Measurements from ENCODE around the gene ZBTB16. TPM values are rescaled to one million over a fixed set of nuclear protein-coding genes. Genes with fewer than 3 reads are reported as not detected.
A peak's percentile ranks its signal among the peaks of the same experiment; 100 is the strongest.

ZBTB16 gene
- polyA plus RNA-seq, 3 donors, result 4.1 to 12.3 (median 8.3) TPM

- no peaks in the 10 kb centered on the region for H3K9me3 ChIP-seq (replicated peaks in 1 of 2; ENCODE audit: control insufficient read depth in 1 of 2, insufficient read depth in 1 of 2, low read length in 2 of 2)
- no peak for DNase-seq
- 33% methylated on average over 4 of the region's 9 CpGs for WGBS (ENCODE audit: insufficient coverage)
- intact Hi-C loops (cut with micrococcal nuclease), result loop anchor here (5.0 kb wide), 2 partner anchors 75 to 85 kb away; no protein-coding TSS in a partner anchor
- Mint-ChIP-seq H3K36me3 (peaks cover 0 to 10% of the 10 kb centered on the region in 2 donors), H3K9me3 (peaks cover 0 to 2% (median 0%) of the 10 kb centered on the region in 7 donors), H3K27ac (peak overlapping the region in 1 of 7 donors; percentile 38), H3K4me3 (peak overlapping the region in 1 of 2 donors; percentile 82), H3K27me3 (ENCODE audit: low read depth in 3 of 3) (peaks cover 23 to 25% (median 24%) of the 10 kb centered on the region in 3 donors), H3K4me1 (peaks cover 85% of the 10 kb centered on the region)
- H4K20me1 ChIP-seq (ENCODE audit: insufficient read depth, low read length), result peaks cover 63% of the 10 kb centered on the region
- H3K27me3 ChIP-seq (ENCODE audit: control insufficient read depth in 2 of 2, insufficient read depth in 2 of 2, low read length in 2 of 2), result no peaks in the 10 kb centered on the region
- no peaks in the 10 kb centered on the region for H3K79me2 ChIP-seq (ENCODE audit: insufficient read depth, low read length)
- H3K4me2 ChIP-seq (replicated peaks; ENCODE audit: extremely low read depth, low read length, poor library complexity, severe bottlenecking), result peak overlapping the region; percentile 11
- H2AFZ ChIP-seq (ENCODE audit: insufficient read depth, low read depth, low read length, poor library complexity, severe bottlenecking), result no peak overlapping the region
- H3K4me1 ChIP-seq (ENCODE audit: control insufficient read depth in 1 of 2, insufficient read depth in 2 of 2, low read length in 2 of 2), result peaks cover 52 to 61% of the 10 kb centered on the region in 2 donors
- H3K4me3 ChIP-seq (replicated peaks in 1 of 3; ENCODE audit: low read depth in 2 of 3, low read length in 3 of 3), result no peak overlapping the region
- H3K9ac ChIP-seq (ENCODE audit: insufficient read depth, low read length, poor library complexity, severe bottlenecking), result no peak overlapping the region
- no peak for TF ChIP-seq CTCF (IDR thresholded peaks at IDR 0.05)
- H3K36me3 ChIP-seq (replicated peaks in 1 of 2; ENCODE audit: control insufficient read depth in 1 of 2, insufficient read depth in 2 of 2, low read length in 2 of 2), result no peaks in the 10 kb centered on the region
- H3K27ac ChIP-seq (ENCODE audit: low read depth in 1 of 2, low read length in 2 of 2), result no peak overlapping the region
Measured at GRCh38 chr11:114077482-114078305, 18.2 kb downstream of the ZBTB16 start.

- peaks cover 87% of the 10 kb centered on the region for H3K4me1 Mint-ChIP-seq
- H3K27ac ChIP-seq (ENCODE audit: low read depth in 1 of 2, low read length in 2 of 2), result no peak overlapping the region
- intact Hi-C loops (cut with micrococcal nuclease), result loop anchor here (5.0 kb wide), 2 partner anchors 74 to 84 kb away; no protein-coding TSS in a partner anchor
Measured at GRCh38 chr11:114078423-114078822, 18.9 kb downstream of the ZBTB16 start.

More at GRCh38 chr11:114078423-114078822, 18.9 kb downstream of the ZBTB16 start:
- Histone ChIP-seq H3K36me3 (replicated peaks in 1 of 2; ENCODE audit: control insufficient read depth in 1 of 2, insufficient read depth in 2 of 2, low read length in 2 of 2) (no peaks in the 10 kb centered on the region), H3K9me3 (replicated peaks in 1 of 2; ENCODE audit: control insufficient read depth in 1 of 2, insufficient read depth in 1 of 2, low read length in 2 of 2) (no peaks in the 10 kb centered on the region), H3K4me2 (replicated peaks; ENCODE audit: extremely low read depth, low read length, poor library complexity, severe bottlenecking) (no peak overlapping the region), H3K4me3 (replicated peaks in 1 of 3; ENCODE audit: low read depth in 2 of 3, low read length in 3 of 3) (no peak overlapping the region), H2AFZ (ENCODE audit: insufficient read depth, low read depth, low read length, poor library complexity, severe bottlenecking) (no peak overlapping the region), H3K9ac (ENCODE audit: insufficient read depth, low read length, poor library complexity, severe bottlenecking) (no peak overlapping the region), H3K4me1 (ENCODE audit: control insufficient read depth in 1 of 2, insufficient read depth in 2 of 2, low read length in 2 of 2) (peaks cover 59 to 66% of the 10 kb centered on the region in 2 donors), H4K20me1 (ENCODE audit: insufficient read depth, low read length) (peaks cover 61% of the 10 kb centered on the region), H3K27me3 (ENCODE audit: control insufficient read depth in 2 of 2, insufficient read depth in 2 of 2, low read length in 2 of 2) (no peaks in the 10 kb centered on the region), H3K79me2 (ENCODE audit: insufficient read depth, low read length) (no peaks in the 10 kb centered on the region)
- Mint-ChIP-seq H3K4me3 (no peak overlapping the region), H3K27me3 (ENCODE audit: low read depth in 3 of 3) (peaks cover 24 to 27% (median 25%) of the 10 kb centered on the region in 3 donors), H3K27ac (no peak overlapping the region), H3K9me3 (peaks cover 0 to 2% (median 0%) of the 10 kb centered on the region in 7 donors), H3K36me3 (peaks cover 0 to 10% of the 10 kb centered on the region in 2 donors)
- no peak for TF ChIP-seq CTCF (IDR thresholded peaks at IDR 0.05)
- WGBS (ENCODE audit: insufficient coverage), result 97% methylated on average over 4 of the region's 4 CpGs
- no peak for DNase-seq
